Thyroid gland (tissue), 4 donors: ENCODE measurements around the gene ANOS1. TPM values are rescaled to one million over a fixed set of nuclear protein-coding genes. Genes with fewer than 3 reads are reported as not detected.

Experiments used
- DNase-seq, 2 donors: peaks; one replicate each; pipeline ENCODE4 v3.0.0-alpha.2; 2019
- H3K27ac ChIP-seq, 3 donors: fragments of 200-600 bp; sonication (generic); 1 replicate in 2 of 3; 2 replicates in 1 of 3; pipeline ENCODE4 v1.5.1; 2016 to 2019; ENCODE audit warnings: mild to moderate bottlenecking in 1 of 3, moderate library complexity in 1 of 3
- H3K27me3 ChIP-seq: fragments of 200-600 bp; sonication (generic); one replicate; pipeline ENCODE4 v1.5.1; 2019
- H3K36me3 ChIP-seq, 2 donors: fragments of 200-600 bp; sonication (generic); one replicate each; pipeline ENCODE4 v1.5.1; 2016 to 2019
- H3K4me1 ChIP-seq, 2 donors: fragments of 200-600 bp; sonication (generic); one replicate each; pipeline ENCODE4 v1.5.1; 2017 to 2019
- H3K4me3 ChIP-seq, 3 donors: fragments of 200-600 bp; sonication (generic); replicated peaks in 1 of 3; 1 replicate in 2 of 3; 2 replicates in 1 of 3; pipeline ENCODE4 v1.5.1; 2016; ENCODE audit warnings: mild to moderate bottlenecking in 1 of 3
- H3K9me3 ChIP-seq: fragments of 200-600 bp; sonication (generic); one replicate; pipeline ENCODE4 v1.5.1; 2017
- POLR2A ChIP-seq, 2 donors: fragments of 450-650 bp; IDR thresholded peaks; one replicate each; pipeline ENCODE4 v1.6.1; 2017; ENCODE audit warnings: antibody characterized with exemption in 2 of 2, mild to moderate bottlenecking in 2 of 2, moderate library complexity in 1 of 2
- WGBS, 2 donors: methylation state at CpG; one replicate each; pipeline ENCODE4 v1.1.5; 2017; 5-methylcytosine and 5-hydroxymethylcytosine counted together
- intact Hi-C: fragments of 100-400 bp; cut with DNase I; formaldehyde crosslinking; loops from one replicate; pipeline ENCODE4 v1.15.1; 2023
- total RNA-seq, 4 donors: library from RNA; depleted of rRNA; stranded (reverse); fragments of >200 nt; gene quantifications; one replicate each; pipeline ENCODE4 v1.2.3, GENCODE V29; 2016
- TF ChIP-seq, protein P1 (sequence below), 6 experiments: fragments of 200-600 bp in 3 of 6; fragments of 450-650 bp in 3 of 6; sonication (generic) in 3 of 6; IDR thresholded peaks; one replicate each; pipeline ENCODE4 v1.5.1; 2016 to 2019; ENCODE audit warnings: antibody characterized with exemption in 6 of 6, mild to moderate bottlenecking in 2 of 6, inconsistent platforms in 1 of 6, moderate library complexity in 1 of 6

ANOS1 gene
- total RNA-seq, 4 donors from 2014 or later: 19.3 to 57.3 (median 32.0) TPM

DNA sequence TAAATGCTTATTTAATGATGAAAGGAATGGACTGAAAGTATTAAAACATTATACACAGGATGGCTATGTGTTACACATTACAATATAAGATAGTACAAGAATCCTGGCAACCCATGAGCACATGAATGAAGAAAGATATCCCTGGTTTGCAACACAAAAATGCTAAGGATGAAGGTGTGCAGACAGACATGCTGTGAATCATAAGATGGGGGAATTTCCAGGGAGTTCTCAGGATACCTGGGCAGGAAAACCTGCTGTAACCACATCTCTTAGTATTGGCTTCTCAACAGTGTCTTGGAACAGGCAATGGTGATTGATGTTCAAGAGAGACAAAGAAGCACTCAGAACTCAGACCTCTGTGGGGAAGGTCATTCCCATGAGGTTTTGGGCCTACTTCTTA lies 23.9 kb upstream of the ANOS1 start:
- no peak overlapping the region for H3K4me3 ChIP-seq
- TF ChIP-seq, protein P1, sequence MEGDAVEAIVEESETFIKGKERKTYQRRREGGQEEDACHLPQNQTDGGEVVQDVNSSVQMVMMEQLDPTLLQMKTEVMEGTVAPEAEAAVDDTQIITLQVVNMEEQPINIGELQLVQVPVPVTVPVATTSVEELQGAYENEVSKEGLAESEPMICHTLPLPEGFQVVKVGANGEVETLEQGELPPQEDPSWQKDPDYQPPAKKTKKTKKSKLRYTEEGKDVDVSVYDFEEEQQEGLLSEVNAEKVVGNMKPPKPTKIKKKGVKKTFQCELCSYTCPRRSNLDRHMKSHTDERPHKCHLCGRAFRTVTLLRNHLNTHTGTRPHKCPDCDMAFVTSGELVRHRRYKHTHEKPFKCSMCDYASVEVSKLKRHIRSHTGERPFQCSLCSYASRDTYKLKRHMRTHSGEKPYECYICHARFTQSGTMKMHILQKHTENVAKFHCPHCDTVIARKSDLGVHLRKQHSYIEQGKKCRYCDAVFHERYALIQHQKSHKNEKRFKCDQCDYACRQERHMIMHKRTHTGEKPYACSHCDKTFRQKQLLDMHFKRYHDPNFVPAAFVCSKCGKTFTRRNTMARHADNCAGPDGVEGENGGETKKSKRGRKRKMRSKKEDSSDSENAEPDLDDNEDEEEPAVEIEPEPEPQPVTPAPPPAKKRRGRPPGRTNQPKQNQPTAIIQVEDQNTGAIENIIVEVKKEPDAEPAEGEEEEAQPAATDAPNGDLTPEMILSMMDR (IDR thresholded peaks at IDR 0.05): no peak
- TF ChIP-seq POLR2A (IDR thresholded peaks at IDR 0.05): no peak
- intact Hi-C loops: loop anchor here (10.0 kb wide), 1 partner anchor 59 kb away; no protein-coding TSS in a partner anchor
- H3K27me3 ChIP-seq: no peaks in the 10 kb centered on the region
- no peaks in the 10 kb centered on the region for H3K36me3 ChIP-seq
- no peaks in the 10 kb centered on the region for H3K4me1 ChIP-seq
- no peak overlapping the region for H3K27ac ChIP-seq
- no peaks in the 10 kb centered on the region for H3K9me3 ChIP-seq
- no peak for DNase-seq

DNA sequence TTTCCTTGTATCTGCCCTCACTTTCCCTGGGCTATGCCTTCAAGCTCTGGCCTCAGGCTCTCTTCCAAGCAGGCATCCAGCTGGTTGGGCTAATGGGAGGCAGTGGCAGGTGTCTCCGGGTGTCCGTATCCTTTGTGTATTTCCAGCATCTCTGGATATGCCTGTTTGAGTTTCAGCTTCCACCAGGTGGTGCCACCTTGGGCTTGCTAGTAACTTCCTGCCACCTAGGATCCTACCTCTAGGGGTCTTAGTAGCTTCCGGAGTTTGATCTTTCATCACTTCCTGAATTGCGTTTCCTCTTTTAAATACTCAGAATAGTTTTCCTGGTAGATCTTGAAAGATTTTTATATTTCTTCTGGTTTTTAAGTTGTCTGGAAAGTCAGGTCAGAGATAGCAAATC lies 23.2 kb upstream of the ANOS1 start:
- Histone ChIP-seq H3K4me1 (no peaks in the 10 kb centered on the region), H3K9me3 (no peaks in the 10 kb centered on the region), H3K4me3 (no peak overlapping the region), H3K27me3 (no peaks in the 10 kb centered on the region), H3K27ac (no peak overlapping the region), H3K36me3 (no peaks in the 10 kb centered on the region)
- no peak for DNase-seq
- 82 to 84% methylated on average over 4 of the region's 4 CpGs for WGBS, 2 donors
- intact Hi-C loops: loop anchor here (10.0 kb wide), 1 partner anchor 60 kb away; no protein-coding TSS in a partner anchor
- TF ChIP-seq POLR2A (IDR thresholded peaks at IDR 0.05): no peak
- TF ChIP-seq, protein P1 (IDR thresholded peaks at IDR 0.05): no peak

GRCh38 chrX:8749697-8750096 lies 17.8 kb upstream of the ANOS1 start:
- H3K27me3 ChIP-seq: no peaks in the 10 kb centered on the region
- intact Hi-C loops: loop anchor here (10.0 kb wide), 1 partner anchor 65 kb away; no protein-coding TSS in a partner anchor
- no peak overlapping the region for H3K27ac ChIP-seq
- H3K4me3 ChIP-seq: no peak overlapping the region
- H3K9me3 ChIP-seq: no peaks in the 10 kb centered on the region
- H3K4me1 ChIP-seq: no peaks in the 10 kb centered on the region
- no peaks in the 10 kb centered on the region for H3K36me3 ChIP-seq
- no peak for TF ChIP-seq POLR2A (IDR thresholded peaks at IDR 0.05)
- TF ChIP-seq, protein P1 (IDR thresholded peaks at IDR 0.05): no peak
- no peak for DNase-seq

DNA sequence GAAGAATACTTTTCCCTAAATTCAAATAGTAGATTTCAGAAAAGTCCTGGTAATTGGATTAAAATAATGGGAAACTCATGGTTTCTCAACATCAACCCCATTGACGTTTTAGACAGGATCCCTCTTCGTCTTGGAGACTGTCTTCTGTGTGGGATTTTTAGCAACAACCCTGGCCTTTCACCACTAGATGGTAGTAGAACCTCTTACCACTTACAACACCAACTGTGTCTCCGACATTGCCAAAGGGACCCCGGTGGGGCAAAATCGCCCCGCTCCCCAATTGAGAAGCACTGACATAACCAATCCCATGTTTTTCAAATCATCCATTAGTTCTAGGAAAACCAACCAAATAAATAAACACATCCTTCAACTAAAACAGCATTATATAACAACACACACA lies 16.9 kb upstream of the ANOS1 start:
- H3K9me3 ChIP-seq: no peaks in the 10 kb centered on the region
- no peaks in the 10 kb centered on the region for H3K4me1 ChIP-seq
- H3K4me3 ChIP-seq: no peak overlapping the region
- H3K27ac ChIP-seq: no peak overlapping the region
- intact Hi-C loops: no loop called here
- H3K27me3 ChIP-seq: no peaks in the 10 kb centered on the region
- DNase-seq: no peak
- no peaks in the 10 kb centered on the region for H3K36me3 ChIP-seq
- TF ChIP-seq POLR2A (IDR thresholded peaks at IDR 0.05): no peak
- TF ChIP-seq, protein P1 (IDR thresholded peaks at IDR 0.05): peak in 3 of 6 experiments; percentile 23 to 51 (median 37)
- 10 to 14% methylated on average over 6 of the region's 6 CpGs for WGBS, 2 donors

- no peaks in the 10 kb centered on the region for H3K9me3 ChIP-seq
- H3K36me3 ChIP-seq: no peaks in the 10 kb centered on the region
- 71 to 77% methylated on average over 11 of the region's 11 CpGs for WGBS, 2 donors
- intact Hi-C loops: no loop called here
- no peaks in the 10 kb centered on the region for H3K27me3 ChIP-seq
- no peak overlapping the region for H3K27ac ChIP-seq
- no peaks in the 10 kb centered on the region for H3K4me1 ChIP-seq
- H3K4me3 ChIP-seq: no peak overlapping the region
- no peak for TF ChIP-seq POLR2A (IDR thresholded peaks at IDR 0.05)
- TF ChIP-seq, protein P1 (IDR thresholded peaks at IDR 0.05): peak; percentile 12 to 59 (median 46)
- peak; percentile 38 to 45 for DNase-seq
Observed at GRCh38 chrX:8743126-8743732, 11.3 kb upstream of the ANOS1 start.
